Suprapubic skin (tissue), 4 donors: ENCODE data around the gene RDX.

Source experiments
- EP300 ChIP-seq: sonication (generic); formaldehyde crosslinking; IDR thresholded peaks from one replicate; pipeline ENCODE4 v1.6.1; 2017; ENCODE audit warnings: antibody characterized with exemption
- POLR2A ChIP-seq, 2 donors: fragments of 450-650 bp; IDR thresholded peaks; one replicate each; pipeline ENCODE4 v1.6.1; 2017; ENCODE audit warnings: antibody characterized with exemption in 2 of 2, mild to moderate bottlenecking in 2 of 2, moderate library complexity in 2 of 2
- POLR2AphosphoS5 ChIP-seq, 3 donors: sonication (generic); formaldehyde crosslinking; IDR thresholded peaks; one replicate each; pipeline ENCODE4 v1.6.1; 2017; ENCODE audit warnings: antibody characterized with exemption in 3 of 3
- TF ChIP-seq, protein P1 (sequence below), 2 donors: fragments of 200-600 bp in 1 of 2; fragments of 450-650 bp in 1 of 2; sonication (generic) in 1 of 2; IDR thresholded peaks; one replicate each; pipeline ENCODE4 v1.5.1; 2016 to 2019; ENCODE audit warnings: antibody characterized with exemption in 2 of 2, mild to moderate bottlenecking in 1 of 2, moderate library complexity in 1 of 2

DNA sequence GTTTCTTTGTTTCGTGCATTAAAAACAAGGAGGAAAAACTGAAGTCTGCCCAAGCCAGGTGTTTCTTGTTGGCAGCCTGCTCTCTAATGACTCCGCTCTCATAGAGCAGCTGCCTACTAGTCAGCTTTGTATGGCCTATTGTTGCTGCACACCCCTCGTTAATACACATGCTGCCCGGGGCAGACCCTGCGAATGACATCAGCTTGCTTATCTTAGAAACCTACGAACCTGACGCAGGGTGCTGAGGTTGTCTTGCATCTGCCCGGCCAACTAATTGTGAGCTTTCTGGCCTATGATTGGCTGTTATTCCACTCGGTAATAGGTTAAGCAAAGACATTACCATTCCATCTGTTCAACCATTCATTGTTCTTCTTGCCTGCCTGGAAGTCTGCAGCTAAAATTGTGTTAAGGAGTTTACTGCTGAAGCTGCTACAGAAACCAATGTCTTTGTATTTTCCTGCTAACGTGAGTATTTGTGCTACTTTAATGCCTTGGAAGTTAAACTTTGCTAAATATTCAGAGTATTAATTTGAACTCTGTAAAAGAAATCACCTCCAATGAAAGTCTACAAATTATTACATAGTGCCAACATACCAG lies 165.7 kb downstream of the RDX start:
- TF ChIP-seq, protein P1, sequence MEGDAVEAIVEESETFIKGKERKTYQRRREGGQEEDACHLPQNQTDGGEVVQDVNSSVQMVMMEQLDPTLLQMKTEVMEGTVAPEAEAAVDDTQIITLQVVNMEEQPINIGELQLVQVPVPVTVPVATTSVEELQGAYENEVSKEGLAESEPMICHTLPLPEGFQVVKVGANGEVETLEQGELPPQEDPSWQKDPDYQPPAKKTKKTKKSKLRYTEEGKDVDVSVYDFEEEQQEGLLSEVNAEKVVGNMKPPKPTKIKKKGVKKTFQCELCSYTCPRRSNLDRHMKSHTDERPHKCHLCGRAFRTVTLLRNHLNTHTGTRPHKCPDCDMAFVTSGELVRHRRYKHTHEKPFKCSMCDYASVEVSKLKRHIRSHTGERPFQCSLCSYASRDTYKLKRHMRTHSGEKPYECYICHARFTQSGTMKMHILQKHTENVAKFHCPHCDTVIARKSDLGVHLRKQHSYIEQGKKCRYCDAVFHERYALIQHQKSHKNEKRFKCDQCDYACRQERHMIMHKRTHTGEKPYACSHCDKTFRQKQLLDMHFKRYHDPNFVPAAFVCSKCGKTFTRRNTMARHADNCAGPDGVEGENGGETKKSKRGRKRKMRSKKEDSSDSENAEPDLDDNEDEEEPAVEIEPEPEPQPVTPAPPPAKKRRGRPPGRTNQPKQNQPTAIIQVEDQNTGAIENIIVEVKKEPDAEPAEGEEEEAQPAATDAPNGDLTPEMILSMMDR (IDR thresholded peaks at IDR 0.05): no peak
- no peak for TF ChIP-seq POLR2A (IDR thresholded peaks at IDR 0.05)
- no peak for TF ChIP-seq POLR2AphosphoS5 (IDR thresholded peaks at IDR 0.05)
- no peak for TF ChIP-seq EP300
